Epithelial cell of proximal tubule (primary cell): ENCODE measurements around the gene C4orf46. TPM values are rescaled to one million over a fixed set of nuclear protein-coding genes. Genes with fewer than 3 reads are reported as not detected.

ENCODE experiments used
- DNase-seq: peaks from one replicate; pipeline ENCODE4 v3.0.0-alpha.2; 2011; ENCODE audit warnings: low read depth
- H3K4me3 ChIP-seq: 2 replicates; pipeline ENCODE4 v1.5.1; 2011; ENCODE audit warnings: low read depth, mild to moderate bottlenecking, low read length
- total RNA-seq: library from RNA; depleted of rRNA; stranded (reverse); fragments of >200 nt; gene quantifications from 2 replicates; pipeline ENCODE4 v1.2.3, GENCODE V29; 2015
- TF ChIP-seq, protein P1 (sequence below): conservative IDR thresholded peaks from 2 replicates; pipeline ENCODE4 v1.5.1; 2012; ENCODE audit warnings: low read depth, mild to moderate bottlenecking, low read length

The C4orf46 gene
- total RNA-seq, 1 donor from 2014 or later, result 17.8 TPM

DNA sequence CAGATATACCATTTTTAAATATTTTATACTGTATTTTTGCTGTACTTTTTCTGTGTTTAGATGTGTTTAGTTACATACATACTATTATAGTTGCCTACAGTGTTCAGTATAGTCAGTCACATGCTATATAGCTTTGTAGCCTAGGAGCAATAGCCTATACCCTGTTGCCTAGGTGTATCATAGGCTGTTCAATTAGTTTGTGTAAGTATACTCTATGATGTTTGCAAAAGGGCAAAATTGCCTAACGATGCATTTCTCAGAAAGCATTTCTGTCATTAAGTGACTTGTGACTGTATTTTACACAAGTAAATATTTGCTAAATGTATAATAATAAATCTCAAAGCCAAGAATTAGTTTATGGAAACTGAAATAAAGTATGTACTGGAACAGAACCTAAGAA lies 9.9 kb upstream of the C4orf46 start:
- no peak for DNase-seq
- TF ChIP-seq, protein P1, sequence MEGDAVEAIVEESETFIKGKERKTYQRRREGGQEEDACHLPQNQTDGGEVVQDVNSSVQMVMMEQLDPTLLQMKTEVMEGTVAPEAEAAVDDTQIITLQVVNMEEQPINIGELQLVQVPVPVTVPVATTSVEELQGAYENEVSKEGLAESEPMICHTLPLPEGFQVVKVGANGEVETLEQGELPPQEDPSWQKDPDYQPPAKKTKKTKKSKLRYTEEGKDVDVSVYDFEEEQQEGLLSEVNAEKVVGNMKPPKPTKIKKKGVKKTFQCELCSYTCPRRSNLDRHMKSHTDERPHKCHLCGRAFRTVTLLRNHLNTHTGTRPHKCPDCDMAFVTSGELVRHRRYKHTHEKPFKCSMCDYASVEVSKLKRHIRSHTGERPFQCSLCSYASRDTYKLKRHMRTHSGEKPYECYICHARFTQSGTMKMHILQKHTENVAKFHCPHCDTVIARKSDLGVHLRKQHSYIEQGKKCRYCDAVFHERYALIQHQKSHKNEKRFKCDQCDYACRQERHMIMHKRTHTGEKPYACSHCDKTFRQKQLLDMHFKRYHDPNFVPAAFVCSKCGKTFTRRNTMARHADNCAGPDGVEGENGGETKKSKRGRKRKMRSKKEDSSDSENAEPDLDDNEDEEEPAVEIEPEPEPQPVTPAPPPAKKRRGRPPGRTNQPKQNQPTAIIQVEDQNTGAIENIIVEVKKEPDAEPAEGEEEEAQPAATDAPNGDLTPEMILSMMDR, result no peak
- H3K4me3 ChIP-seq, result no peak overlapping the region

DNA sequence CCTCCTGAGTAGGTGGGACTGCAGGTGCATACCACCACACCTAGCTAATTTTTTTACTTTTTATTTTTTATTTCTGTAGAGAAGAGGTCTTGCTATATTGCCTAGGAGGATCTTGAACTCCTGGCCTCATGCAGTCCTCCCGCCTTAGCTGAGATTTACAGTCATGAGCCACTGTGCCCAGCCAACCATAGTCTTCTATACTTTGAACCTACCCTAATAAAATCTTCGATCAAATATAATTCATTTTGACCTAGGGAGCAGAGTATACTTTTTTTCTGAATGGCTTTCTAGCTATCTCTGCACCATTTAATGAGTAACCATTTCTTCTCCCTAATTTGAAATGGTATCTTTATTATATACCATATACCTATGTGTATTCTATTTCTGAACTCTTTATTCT lies 7.1 kb upstream of the C4orf46 start:
- no peak for DNase-seq
- H3K4me3 ChIP-seq, result no peak overlapping the region
- TF ChIP-seq, protein P1, result no peak

GRCh38 chr4:158676076-158676475 lies 4.4 kb upstream of the C4orf46 start:
- no peak for DNase-seq
- TF ChIP-seq, protein P1, result no peak
- H3K4me3 ChIP-seq, result no peak overlapping the region

DNA sequence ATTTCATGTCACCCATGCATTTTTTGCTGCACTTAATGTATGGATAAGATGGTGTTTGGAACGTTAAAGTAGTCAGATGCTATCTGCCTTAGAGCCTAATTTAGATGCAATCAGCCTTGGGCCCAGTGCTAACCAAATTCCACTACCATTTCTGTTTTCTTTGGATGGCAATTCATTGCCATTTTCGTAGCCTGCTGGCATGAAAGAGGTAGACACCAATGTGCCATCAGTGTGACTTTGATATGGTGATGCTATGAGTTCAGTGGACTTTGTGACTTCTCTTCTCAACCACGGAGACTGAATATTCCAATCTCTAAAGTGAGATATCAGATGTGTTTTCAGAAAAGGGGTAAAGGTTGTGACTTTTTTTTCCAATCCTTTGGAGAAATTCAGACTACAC lies 1.9 kb upstream of the C4orf46 start:
- no peak for DNase-seq
- no peak overlapping the region for H3K4me3 ChIP-seq
- TF ChIP-seq, protein P1, result no peak

- H3K4me3 ChIP-seq, result peak within 1 kb of the TSS; percentile 80
These were observed 474 bp upstream of the C4orf46 start, which contains the start of gene ETFDH for GRCh38 chr4:158671915-158672806. Gene ETFDH (plus strand): TSS chr4:158672296. CDS start chr4:158672457, 161 bp downstream.

GRCh38 chr4:158670975-158671664 lies 567 bp downstream of the C4orf46 start:
- TF ChIP-seq, protein P1, result no peak
- H3K4me3 ChIP-seq, result peak overlapping the region; percentile 80

More at GRCh38 chr4:158671915-158672806, 474 bp upstream of the C4orf46 start, which contains the start of gene ETFDH:
- TF ChIP-seq, protein P1, result peak; percentile 56
- DNase-seq, result peak; percentile 94

More at GRCh38 chr4:158670975-158671664, 567 bp downstream of the C4orf46 start:
- peak; percentile 31 for DNase-seq
